Stimulated activated CD8-positive, alpha-beta memory T cell treated with anti-CD3 and anti-CD28 coated beads, Interleukin-4, amount 100 ng/mL, for 4 hours (primary cell): ENCODE results near the gene PARN.

Source experiments
- DNase-seq, 2 donors: peaks; one replicate each; pipeline ENCODE4 v3.0.0-alpha.2; 2020; ENCODE audit warnings: low read depth in 2 of 2, low spot score in 1 of 2

The PARN gene

DNA sequence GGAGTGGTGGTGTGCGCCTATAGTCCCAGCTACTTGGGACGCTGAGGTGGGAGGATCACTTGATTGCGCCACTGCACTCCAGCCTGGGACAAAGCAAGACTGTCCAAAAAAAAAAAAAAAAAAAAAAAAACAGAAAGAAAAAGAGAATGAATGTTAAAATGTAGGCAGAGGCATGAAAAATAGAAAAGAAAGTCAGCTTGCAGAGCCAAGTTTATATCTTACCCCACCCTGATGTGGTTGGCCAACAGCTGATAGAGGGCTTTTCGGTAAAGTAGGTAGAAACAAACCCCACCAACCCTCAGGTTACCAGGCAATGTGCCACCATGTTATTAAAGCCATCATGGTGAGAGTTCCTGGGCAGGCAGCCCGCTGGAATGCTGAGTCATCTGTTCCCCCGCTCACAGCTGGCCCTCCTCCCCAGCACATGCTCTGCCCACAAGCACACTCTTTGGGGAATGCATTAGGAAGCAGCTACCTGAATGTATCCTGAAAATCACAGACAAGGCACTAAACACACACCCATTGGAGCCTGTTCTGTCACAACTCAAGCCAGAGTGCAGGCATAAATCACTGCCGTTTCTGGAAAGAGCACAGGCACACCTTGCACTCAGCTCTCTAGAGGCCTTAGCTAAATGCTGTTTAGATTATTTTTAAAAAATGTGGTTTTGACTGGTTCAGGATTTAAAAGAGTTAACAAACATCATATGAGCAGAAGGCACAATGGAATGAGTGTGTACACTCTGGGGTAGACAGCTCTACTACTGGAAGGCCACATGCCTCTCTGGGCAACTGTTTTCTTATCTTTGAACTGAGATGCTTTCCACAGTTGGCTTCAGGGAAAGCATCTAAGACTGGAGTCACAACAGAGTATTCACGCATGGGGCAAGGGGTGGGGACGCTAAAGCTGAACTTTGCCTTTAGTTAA lies 128.5 kb downstream of the PARN start:
- DNase-seq: no peak

DNA sequence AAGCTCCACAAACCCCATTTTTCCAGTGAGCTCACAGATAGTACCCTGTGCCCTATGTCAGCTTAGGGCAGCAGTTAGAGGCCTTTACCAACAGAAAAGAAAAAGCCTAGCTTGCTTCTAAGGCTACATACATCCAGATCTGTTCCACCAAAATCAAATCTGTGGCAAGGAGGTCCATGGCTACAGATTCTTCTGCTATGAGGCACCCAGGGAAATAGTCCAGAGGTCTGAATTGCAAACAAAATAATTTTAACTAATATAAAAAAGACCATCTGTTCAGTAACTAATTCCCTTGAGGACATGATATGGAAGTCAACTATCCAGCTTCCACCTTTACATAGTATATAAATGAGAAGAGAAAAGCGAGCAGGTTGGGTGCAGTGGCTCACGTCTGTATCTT lies 129.3 kb downstream of the PARN start:
- DNase-seq: no peak

DNA sequence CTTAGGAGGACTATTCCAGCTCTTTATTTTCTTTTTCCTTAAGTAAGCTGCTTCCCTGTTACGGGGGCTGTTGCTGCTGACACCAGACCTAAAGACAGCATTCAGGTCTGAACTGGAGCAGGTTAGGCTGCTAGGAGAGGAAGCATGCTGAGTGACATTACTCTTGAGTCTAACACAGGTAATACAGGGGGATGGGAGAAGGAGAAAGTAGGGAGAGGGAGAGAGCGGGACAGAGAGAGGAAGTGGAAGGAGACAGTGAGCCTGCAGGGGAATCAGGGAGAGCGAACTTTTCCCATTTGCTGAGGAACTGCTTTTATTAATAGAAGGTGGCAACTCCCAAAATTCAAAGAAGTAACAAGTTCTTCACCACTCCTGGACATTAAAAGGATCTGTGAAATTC lies 130.9 kb downstream of the PARN start:
- DNase-seq: no peak

DNA sequence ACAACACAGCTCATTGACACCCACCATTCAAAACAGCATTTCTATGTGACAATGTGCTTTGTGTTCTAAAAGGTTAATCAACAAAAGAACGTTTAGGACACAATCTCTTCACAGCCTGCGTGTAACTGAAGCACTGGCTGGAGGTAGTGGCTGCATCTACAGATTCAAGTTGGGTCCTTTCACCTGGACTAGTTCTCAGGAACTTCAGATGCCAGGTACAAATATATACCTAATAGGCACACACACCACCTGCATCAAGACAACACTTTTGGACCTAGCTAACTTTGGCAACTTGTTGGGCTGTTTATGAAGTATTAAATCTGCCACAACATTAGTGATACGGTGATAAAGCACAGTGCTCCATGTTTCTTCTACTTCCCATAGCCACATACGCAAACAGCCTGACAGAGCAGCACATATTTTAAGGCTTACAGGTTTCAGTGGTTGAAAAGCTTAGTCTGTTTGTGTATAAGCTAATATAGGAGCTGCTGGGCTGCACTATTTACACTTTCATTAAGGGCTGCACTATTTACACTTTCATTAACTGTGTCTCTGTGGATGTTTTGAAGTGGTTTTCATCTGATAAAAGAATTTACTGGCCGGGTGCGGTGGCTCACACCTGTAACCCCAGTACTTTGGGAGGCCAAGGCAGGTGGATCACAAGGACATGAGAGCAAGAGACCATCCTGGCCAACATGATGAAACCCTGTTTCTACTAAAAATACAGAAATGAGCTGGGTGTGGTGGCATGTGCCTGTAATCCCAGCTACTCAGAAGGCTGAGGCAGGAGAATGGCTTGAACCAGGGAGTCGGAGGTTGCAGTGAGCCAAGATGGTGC lies 132.6 kb downstream of the PARN start:
- DNase-seq: no peak

DNA sequence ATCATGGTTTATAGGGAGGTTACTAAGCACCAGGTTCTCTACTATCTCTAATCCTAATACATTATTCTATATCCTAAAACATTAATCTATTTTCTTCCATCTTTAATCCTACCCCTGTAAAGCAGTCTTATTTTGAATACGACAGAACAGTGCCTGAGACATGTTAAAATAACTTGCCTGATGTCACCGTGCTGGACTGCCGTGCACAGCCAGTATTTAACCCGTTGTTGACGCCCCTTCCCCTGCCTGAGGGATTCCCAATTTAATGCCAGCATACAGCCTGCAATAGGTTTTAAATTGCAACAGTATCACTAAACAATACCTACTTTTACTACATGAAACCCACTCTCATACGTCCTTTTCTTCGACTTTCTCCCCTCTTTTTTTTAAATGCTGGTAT lies 133.3 kb downstream of the PARN start:
- no peak for DNase-seq

DNA sequence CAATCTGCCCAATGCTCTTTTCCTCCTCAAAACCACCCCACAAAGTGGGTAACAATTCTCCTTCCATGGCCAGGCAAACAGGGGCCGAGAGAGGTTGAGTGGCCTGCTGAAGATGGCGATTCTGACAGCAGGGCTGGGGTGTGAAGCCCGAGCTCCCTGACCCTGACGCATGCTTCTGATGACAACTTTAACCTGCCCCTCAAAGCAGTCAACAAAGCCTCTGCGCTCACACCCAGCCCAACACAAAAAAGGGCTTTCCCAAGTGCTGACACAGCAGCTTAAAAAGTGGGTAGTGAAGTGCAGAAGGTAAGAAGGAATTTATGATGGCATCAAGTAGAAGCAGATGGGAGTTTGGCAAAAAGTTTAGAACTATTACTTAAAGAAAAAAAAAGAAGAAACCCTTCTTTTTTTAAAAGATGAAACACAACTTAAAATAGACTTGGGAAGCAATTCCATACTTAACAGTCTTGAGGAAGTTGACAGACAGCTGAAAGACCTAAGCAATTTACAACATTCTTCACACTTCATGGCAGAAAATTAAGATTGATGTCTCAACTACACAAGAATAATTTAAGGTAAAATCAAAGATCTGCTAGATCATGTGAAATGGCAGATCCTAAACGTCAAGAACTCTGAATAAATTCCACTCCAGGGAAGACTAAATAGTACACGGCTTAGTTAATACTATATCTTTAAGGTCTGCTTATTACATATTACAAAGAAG lies 133.9 kb downstream of the PARN start:
- DNase-seq: no peak

DNA sequence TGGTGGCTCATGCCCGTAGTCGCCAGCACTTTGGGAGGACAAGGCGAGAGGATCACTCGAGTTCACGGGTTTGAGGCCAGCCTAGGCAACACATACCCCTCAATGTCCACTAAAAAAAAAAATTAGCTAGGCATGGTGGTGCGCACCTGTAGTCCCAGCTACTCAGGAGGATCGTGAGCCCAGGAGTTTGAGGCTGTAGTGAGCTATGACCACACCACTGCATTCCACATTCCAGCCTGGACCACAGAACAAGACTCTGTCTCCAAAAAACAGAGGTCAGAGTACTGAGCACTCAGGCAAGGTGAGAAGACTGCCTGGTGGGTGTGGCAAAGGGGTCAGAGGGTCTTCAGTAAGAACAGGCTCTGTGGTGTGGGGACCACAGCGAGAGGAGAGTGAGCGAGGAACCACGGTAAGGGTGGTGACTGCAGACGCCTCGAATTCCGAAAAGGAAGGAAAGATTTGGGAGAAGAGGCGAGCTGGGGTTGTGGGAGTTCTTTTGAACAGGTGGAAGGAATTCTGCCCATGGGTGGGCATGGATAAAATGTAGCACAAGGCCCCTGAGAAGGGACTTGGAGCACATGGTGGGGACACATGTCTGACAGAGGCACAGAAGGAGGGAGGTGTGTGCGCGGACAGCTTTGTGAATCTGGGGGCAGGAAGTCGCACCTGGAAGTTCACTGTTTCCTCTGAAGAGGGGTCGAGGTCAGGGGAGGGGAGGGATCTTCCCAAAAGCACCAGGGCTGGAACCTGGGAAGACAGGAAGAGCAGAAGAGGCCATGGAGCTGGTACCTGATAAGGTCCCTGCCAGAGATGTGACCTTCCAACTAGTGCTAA lies 134.6 kb downstream of the PARN start:
- no peak for DNase-seq

DNA sequence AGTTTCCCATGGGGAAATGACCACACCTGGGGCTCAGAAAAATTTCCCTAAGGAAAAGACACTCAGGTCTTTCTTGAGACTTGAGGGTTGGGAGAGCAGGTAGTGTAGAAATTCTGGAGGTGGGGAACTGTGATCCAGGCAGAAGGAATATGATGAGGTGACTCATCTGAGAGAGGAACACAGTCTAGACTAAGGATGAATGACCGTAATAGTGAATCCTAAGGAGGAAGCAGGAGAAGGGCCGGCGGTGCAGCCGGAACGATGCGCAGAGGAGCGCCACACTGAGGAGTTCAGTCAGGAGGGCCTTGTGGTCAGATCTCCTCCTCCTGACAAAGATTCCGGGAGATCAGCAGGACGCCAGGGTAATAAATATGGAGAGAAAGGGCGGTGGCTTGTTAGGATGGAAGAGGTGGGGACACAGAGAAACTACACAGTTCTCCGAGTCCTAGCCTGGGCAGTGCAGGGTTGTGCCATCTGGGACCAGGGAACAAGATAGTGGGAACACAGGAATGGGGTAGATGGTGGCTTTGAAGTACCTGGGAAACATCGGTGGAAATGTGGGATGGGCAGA lies 135.6 kb downstream of the PARN start:
- DNase-seq: no peak

DNA sequence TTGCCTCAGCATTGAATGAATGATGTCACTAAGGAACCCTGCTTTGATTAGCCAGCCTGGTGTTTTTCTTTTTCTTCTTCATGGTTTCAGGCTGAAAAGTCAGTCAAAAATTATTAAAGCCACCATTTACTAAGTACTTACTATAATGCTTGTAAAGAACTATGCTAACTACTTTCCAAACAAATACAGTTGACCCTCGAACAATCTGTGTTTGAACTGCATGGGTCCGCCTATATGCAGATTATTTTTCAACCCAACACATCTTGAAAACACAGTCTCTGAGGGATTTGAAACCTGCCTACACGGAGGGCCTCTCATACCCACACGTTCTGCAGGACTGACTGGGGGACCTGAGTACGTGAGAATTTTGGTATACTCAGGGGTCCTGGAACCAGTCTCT lies 136.3 kb downstream of the PARN start:
- no peak for DNase-seq

DNA sequence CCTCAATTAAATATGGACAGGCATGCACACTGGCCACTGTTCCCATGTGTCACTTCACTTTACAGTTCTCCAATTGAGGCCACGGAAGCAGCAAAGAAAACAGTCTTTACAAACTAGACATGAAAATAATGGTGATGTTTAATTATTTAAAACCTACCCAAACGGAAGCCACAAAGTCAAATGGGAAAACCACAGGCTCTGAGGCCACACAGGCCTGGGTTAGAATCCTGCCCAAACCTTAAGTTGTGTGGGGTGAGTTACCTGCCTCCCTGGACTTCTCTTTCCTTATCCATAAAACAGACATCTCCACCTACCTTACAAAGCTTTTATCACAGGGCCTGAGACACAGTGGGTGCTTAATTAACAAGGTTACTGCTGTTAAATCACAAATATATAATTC lies 137.4 kb downstream of the PARN start:
- DNase-seq: no peak

DNA sequence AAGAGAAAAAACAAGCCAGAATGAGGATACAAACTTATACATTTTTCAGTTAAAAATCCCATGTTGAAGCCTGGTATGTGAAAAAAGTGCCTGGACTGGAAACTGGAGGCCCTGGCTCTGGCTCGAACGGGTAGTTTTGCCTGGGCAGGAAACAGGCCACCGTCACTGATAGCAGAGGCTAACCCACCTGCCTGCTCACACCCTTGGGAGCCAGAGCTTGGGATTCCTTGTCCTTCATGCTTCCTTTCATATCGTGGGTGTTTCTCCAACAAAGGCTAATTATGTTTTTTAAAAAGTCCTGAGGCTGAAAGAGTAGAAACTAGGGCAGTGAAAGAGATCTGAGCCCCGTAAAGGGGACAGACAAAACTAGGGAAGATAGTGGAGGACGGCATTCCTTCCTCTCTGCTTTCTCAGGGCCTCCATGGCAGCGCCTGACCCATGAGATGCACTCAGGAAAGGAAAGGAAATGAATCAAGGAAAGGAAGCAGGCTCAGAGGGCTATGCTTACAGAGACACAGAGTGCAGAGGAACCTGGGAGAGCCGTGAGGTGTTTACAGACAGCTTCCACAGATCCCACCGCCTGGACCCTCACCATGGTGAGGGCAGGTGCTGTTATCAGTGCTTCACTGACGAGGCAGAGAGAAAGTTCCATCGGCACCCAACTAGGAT lies 138.1 kb downstream of the PARN start:
- no peak for DNase-seq

DNA sequence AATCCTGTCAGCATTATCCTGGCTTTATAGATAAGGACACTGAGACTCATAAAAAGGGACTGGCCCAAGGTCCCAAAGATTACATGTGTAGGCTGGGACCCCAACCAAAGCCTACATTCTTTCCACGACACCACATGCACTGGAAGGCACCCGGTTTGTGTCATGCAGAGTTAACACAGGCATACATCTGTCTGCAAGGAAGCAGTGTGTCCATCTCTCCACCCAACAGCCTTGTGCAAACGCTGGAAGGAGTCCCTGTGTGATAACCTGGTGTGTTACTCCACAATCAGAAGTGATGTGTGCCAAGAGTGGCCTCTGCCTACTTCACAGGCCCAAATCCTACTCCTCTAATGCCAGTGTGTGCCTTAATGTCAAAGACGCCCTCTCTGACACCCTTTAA lies 139.8 kb downstream of the PARN start:
- no peak for DNase-seq

DNA sequence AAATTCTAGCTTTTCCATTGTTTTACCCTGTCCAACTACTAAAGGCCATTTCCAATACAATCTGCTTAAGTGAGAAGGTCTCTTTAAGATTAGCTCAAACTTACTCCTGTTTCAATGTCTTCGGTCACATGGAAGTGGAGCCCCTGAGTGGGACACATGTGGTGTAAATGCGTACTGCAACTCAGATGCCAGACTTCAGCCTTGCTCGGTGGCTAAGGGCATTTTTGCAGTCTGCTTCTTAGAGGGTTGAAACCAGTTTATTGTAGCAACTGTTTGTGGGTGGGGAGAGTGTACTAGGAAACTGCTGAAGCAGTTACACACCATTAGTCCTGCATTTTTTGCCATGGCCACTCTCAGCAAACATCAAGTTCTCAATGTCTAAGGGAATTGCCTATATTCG lies 140.6 kb downstream of the PARN start:
- DNase-seq: no peak

DNA sequence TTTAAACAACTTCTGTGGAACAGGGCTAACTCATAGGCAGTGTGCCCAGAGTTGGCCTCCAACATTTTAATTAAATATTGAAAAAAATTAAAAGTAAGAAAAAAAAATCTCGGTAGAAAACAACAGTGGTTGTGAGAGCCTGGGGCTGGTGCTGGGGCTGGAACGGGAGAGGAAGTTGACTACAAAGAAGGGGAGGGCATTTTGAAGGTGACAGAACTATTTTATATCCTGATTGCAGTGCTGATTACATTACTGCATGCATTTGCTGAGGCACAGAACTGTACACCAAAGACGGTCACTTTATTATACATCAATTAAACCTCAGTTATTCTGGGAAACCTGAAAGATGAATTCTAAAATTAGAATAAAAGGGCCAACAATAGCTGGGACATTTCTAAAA lies 142.5 kb downstream of the PARN start:
- no peak for DNase-seq

DNA sequence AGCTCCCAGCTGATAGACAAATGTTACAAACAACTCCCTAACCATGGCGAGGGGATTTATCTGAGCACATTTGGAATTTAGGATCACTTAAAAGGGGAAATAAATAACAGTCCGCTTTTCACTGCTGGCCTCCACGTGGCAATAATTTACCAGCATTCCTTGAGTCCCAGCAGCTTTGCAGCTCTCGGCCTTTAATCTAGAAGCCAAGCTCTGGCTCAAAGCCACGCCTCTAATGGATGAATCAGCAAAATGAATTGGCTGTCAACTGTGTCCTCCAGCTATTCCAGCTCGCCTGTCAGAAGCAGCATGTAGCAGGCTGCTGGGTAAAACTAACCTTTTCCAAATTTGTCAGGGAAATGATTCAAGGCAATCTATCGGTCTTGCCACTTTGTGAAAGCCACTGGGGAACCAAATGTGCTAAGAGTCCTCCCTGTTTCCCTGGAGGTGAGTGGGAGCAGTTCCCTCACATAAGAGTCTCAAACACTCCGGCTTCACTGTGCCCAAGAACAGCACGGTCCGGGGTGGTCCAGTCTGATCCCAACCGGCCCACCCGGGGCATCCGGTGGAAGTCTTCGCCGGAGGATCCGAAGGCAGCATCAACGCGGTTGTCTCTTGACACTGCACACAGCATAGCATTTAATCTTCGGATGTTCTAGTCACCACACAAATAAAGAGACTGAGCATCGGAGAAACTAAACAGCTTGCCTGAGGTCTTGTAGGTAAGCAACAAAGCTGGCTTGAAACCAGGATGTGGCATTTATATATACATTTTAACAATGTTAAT lies 143.3 kb downstream of the PARN start:
- DNase-seq: no peak

DNA sequence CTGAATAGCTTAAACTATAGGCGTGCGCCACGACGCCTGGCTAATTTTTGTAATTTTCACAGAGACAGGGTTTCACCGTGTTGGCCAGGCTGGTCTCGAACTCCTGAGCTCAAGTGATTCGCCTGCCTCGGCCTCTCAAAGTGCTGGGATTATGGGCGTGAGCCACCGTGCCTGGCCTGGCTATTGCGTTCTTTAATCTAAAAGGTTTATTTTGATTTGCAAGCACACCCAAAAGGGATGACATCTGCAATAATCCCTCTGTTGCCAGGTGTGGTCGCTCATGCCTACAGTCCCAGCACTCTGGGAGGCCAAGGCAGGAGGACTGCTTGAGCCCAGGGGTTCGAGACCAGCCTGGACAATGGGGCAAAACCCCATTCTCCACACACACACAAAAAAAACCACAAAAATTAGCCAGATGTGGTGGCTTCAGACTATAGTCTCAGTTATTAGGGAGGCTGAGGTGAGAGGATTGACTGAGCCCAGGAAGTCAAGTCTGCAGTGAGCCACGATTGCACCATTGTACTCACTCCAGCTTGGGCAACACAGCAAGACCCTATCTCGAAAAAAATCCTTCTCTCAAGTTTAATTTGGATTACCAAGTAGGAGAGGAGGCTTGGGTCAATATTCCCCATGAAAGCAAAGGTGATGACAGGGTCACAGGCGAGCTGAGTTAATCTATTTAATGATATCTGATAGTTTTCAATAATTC lies 144.1 kb downstream of the PARN start:
- DNase-seq: no peak

DNA sequence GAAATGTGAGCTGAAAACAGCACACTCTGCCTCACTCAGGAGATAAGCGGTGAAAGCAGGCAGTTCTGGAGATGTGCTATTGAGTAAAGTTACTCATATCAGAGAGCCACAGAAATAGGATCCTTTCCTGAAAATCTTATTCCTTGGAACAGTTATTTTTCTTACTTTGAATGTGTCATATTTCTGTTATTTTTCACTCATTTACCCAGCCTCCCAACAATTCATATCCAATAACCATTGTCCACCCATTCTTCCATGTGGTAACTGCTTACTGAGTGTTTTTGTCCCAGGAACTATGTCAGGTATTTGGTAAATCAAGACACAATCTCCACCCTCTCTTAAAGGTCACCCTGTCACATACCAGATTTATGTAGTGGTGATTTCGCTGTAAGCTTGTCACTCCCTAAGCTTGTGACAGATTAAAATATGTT lies 144.9 kb downstream of the PARN start:
- DNase-seq: no peak

DNA sequence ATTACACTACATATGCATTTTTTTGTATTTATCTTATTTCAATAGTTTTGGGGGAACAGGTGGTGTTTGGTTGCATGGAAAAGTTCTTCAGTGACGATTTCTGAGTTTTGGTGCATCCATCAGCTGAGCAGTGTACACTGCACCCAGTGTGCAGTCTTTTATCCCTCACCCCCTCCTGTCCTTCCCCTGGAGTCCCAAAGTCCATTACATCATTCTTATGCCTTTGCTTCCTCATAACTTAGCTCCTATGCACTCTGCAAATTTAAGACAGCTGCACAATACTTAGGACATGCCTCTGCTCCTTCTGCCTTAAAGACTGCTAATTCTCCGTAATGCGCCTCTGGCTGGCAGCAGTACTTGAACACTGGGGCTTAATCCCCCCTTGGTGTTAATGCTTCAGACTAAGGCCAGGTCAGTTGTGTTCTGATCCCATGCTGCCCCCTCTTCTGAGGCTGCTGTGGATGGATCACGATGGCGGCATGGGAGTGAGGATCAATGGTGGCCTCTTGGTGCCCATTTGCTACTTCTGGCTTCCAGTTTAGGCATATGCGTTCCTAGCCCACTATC lies 146.2 kb downstream of the PARN start:
- no peak for DNase-seq
